EL (cell line): ENCODE data around the gene PAQR4.

Experiments
- DNase-seq: peaks from one replicate; pipeline ENCODE4 v3.0.0-alpha.2; 2016

PAQR4 gene

GRCh38 chr16:2966043-2966807 lies 2.9 kb upstream of the PAQR4 start:
- no peak for DNase-seq

GRCh38 chr16:2966808-2967191 lies 2.3 kb upstream of the PAQR4 start:
- DNase-seq: no peak

GRCh38 chr16:2967211-2967631 lies 1.9 kb upstream of the PAQR4 start:
- DNase-seq: no peak

GRCh38 chr16:2967721-2968161 lies 1.4 kb upstream of the PAQR4 start:
- no peak for DNase-seq

GRCh38 chr16:2968368-2968737 lies 795 bp upstream of the PAQR4 start:
- no peak for DNase-seq

DNA sequence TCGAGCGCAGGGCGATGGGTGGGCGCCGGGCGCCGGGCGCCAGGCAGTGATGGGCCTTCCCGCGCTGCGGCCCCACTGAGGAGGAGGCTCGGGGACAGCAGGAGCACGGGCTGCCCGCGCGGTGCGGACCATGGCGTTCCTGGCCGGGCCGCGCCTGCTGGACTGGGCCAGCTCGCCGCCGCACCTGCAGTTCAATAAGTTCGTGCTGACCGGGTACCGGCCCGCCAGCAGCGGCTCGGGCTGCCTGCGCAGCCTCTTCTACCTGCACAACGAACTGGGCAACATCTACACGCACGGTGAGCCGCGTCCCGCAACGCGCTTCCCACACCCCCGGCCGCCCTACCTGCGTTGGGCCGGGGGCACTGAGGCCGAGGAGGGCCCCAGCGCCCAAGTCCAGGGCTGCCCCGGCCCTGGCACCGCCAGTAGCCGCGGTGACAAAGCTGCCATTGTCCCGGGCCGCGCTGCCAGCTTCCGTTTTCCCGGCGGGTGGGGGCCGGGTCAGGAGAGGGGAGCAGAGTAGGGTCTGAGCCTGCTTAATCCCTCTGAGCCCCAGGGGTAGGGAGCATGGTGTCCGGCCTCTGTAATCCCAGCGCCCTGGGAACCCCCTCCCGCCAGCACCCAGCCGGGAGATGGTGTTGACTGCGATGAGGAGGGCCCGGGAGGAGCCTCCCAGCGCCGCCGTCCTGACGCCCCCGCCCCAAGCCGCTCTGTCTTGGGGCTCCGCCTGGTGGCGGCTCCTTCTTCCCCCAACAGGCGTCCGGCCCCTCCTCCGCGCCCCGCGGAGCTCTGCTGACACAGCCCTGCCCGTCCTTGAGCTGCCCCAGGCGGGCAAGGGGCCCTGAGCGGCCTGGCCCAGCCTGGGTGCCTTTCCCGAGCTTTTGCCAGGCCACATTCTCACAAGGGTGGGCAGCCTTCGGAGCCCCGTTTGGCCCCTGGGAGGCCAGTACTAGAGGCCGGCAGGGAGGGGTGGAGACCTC lies 685 bp downstream of the PAQR4 start:
- peak; percentile 81 for DNase-seq

DNA sequence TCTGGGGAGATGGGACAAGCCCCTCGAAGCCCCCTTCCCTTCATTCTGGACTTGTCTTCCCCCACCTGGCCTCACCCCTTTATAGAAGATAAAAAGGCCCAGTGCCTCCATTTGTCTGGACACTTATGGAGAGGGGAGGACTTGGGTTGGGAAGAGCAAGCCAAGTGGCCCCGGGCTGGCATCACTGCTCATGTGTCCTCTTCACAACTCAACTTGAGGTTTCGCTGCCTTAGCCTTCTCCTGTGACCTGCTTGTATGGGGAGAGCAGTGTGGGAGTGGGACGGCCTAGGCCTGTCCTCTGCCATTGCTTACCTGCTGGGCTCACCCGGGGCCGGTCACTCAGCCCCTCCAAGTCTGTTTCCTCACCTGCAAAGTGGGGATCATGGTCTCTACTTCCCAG lies 1.4 kb downstream of the PAQR4 start:
- DNase-seq: no peak

GRCh38 chr16:2971134-2971984 lies 2.2 kb downstream of the PAQR4 start:
- DNase-seq: no peak

DNA sequence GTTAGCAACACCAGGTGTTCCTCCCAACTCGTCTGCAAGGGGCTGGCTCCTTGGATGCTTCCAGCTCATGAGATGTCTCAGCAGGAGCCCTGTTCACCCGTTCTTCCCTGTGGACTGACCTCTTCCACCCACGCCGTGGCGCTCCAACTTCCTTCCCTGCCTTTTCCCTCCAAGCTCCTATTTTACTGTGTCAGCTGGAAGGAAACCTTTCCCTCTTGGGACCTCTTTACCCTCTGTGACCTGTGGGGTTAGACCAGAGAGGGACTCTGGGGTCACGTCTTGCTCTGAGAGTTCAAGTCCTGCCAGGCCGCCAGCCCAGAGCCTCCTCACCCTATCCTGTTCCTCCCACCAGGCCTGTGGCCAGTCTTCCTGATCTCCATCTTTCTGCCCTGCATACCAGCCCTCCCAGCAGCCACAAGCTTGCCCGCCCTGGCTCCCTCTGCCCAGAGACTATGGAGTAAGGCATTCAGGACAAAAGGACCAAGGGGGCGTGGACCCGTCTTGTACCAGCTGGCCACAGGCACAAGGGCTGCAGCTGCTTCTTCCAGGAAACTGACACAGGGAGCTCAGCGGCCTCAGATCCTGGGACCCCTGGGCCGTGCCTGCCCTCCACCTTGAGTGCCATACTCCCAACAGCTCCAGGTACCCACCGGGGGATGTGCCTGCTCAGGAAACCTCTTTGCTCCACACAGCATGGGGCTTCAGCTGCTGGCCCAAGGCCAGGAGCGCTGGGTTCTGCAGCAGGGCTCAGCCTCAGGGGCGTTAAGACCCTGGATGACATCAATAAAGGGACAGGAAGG lies 3.0 kb downstream of the PAQR4 start:
- DNase-seq: no peak

- DNase-seq: no peak
These were observed 3.9 kb downstream of the PAQR4 start for GRCh38 chr16:2973093-2973492.

DNA sequence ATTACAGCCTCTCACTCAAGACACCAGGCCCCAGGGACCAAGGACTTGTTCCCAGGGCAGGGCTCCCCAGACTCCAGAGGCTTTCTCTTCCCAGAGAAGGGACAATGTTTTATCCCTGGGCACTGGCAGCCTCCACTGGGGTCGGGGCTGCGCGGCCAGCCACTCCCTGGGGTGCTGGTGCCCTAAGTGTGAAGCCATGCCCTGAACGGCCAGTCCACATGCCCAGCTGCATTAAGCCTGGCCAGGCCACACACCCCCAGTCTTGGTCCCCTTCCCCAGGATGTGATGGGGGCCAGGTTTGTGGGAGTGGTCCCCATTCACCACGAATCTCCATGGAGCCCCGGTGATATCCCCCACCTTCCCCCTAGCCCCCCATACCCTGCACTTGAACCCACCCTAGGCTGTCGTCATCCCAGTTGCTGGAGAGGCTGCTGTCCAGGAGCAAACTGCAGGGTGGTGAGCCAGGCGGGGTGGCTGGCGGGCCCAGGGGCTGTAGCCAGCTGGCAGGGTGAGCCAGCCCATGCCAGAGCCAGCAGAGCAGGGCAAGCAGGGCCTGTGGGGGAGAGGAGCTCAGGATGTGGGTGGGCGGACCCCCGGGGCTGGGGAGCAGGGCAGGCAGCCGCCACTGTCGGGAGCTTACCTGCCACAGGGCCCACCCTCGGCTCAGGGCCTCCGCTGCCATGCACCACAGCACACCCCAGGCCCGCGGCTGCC lies 4.6 kb downstream of the PAQR4 start:
- no peak for DNase-seq

DNA sequence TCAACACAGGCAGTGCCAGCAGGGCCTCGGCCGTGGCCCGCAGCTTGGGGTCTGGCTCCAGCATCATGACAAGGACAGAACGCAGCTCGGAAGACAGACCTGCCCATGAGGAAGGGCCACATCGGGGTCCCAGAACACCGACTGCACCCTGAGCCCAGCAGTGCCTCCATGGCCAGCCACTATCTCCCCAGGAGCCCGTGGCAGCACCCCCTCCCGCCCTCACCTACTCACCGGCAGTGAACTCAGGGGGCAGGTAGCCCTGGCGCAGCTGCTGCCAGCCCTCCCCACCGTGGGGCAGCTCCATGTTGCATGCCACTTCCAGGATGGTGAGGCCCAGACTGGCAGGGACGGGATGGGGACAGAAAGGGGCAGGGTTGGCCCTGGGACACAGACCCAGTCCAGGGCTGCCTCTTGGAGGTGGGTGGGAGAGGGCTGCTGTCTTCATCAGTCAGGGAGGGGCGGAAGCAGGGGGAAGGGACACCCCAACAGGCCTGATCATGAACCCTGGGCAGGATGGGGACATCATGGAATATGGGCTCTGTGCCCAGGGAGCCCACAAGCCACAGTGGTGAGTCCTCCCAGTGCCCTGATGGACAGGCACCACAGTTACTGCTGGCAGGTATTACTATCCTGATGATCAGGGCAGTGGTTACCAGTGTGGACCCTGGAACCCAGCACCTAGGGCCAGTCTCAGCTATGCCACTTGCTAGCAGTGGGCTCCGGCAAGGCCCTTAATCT lies 5.3 kb downstream of the PAQR4 start:
- no peak for DNase-seq

DNA sequence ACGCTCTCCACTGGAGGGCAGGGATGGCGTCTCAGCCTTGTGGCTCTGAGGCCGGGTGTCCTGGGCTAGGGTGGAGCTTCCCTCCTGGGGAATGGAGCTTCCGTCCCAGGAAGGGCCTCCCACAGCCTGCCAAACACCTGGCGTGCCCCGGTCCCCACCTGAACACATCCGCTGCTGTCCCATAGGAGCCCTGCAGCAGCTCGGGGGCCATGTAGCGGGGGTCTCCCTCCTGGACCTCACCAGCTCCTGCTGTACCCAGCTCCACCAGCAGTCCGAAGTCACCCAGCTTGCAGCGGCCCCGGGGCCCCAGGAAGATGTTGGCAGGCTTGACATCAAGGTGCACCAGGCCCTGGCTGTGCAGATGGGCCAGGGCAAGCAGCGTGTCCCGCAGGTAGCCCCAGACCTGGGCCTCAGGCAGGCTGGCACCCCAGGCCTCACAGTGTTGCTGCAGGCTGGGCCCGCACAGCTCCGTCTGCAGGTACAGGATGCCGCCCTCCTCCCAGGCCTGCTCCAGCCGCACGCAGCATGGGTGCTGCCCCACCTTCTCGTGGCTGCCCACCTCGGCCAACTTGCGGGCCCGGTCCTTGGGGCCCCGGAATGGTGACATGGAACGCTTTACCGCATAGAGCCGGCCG lies 6.1 kb downstream of the PAQR4 start:
- no peak for DNase-seq

- DNase-seq: no peak
These were observed 7.1 kb downstream of the PAQR4 start for GRCh38 chr16:2976201-2976600.

- no peak for DNase-seq
These were observed 7.5 kb downstream of the PAQR4 start for GRCh38 chr16:2976673-2977072.

GRCh38 chr16:2977440-2977839 lies 8.3 kb downstream of the PAQR4 start:
- DNase-seq: no peak

DNA sequence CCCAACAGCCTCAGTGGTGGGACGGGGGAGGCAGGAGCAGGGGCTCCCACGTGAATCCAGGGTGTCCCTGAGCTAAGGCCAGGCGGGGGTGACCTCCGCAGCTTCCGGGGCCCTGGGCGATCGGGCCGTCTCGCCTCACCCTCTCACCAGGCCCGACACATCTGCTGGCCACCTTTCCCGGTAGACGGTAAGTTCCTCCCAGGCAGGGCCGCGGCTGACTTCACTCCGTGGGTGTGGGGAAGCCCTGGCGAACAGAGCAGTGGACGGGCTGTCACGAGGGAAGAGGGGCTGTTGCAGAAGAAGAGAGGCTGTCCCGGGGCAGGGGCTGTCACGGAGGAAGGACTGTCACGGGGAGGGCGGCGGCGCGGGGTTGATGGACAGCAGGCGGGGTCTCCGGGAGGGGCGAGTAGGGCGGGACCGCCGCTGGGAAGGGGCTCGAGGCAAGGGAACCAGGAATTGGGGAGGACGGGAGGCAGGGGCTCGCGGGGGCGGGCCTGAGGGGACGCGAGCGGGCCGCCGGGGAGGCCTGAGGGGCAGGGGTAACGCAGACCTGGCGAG lies 10.6 kb downstream of the PAQR4 start:
- peak; percentile 45 for DNase-seq

GRCh38 chr16:2980227-2981176 lies 11.4 kb downstream of the PAQR4 start, which contains the start of gene PKMYT1:
Gene PKMYT1 (minus strand): TSS chr16:2980446. CDS start chr16:2979657, 789 bp downstream.
- DNase-seq: peak; percentile 87
